ENCODE results near the gene PAPOLB. TPM values are rescaled to one million over a fixed set of nuclear protein-coding genes. Genes with fewer than 3 reads are reported as not detected.

PAPOLB gene
- total and polyA plus RNA-seq, 2 of the 8 experiments (the other 6 are each of a cell fraction or from before 2014, with no cell fraction given): 0.02 to 0.15 TPM

DNA sequence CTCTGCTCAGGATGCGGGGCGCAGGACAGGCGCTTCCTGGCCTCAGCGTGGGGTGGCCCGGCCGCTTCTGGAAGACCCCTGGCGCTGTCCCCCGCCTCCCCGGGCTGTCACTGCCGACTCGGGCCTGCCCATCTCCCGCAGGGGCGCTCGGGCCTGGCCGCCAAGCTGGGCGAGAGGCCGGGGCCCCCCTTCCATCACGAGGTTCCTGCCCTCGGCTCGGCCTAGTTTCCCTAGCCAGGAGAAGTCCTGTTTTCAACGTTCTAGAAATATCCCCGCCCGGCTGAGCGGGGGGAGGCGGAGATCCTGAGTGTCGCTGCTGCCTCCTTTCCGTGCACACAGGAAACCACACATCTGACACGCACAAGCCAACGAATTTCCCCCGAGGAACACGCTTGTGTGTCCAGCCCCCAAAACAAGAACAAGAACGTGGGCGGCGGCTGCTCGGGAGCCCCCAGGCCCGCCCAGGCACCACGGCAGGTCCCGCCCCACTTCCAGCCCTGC is 52.7 kb downstream of the PAPOLB start:
- Histone ChIP-seq H4K91ac (replicated peaks; ENCODE audit: insufficient read length, low read length) (no peak overlapping the region), H3K4me2 (ENCODE audit: insufficient read depth in 1 of 2, low read depth in 2 of 2, low read length in 2 of 2) (no peak overlapping the region), H3K9ac (replicated peaks in 1 of 4; ENCODE audit: extremely low read depth in 1 of 4, low read depth in 3 of 4, low read length in 3 of 4) (no peak overlapping the region), H3K4me3 (ENCODE audit: extremely low read depth in 1 of 4, insufficient read depth in 2 of 4, low read depth in 3 of 4, low read length in 4 of 4) (no peak overlapping the region), H3K36me3 (ENCODE audit: control insufficient read depth in 2 of 4, insufficient read depth in 4 of 4, low read length in 3 of 4) (no peaks in the 10 kb centered on the region), H3K56ac (replicated peaks; ENCODE audit: insufficient read length, low read depth, low read length) (no peak overlapping the region), H3K27me3 (replicated peaks in 1 of 4; ENCODE audit: control insufficient read depth in 3 of 4, extremely low read depth in 1 of 4, insufficient read depth in 3 of 4, low read length in 3 of 4) (no peaks in the 10 kb centered on the region), H3K23me2 (ENCODE audit: low read depth, low read length) (no peaks in the 10 kb centered on the region), H2BK12ac (ENCODE audit: low read depth, low read length) (no peak overlapping the region), H2AFZ (ENCODE audit: low read length) (no peak overlapping the region), H4K5ac (ENCODE audit: insufficient read length, low read depth, low read length) (no peak overlapping the region), H3K23ac (ENCODE audit: insufficient read length) (no peak overlapping the region), H3K27ac (ENCODE audit: low read depth, low read length) (no peak overlapping the region), H2BK5ac (ENCODE audit: low read depth, low read length) (no peak overlapping the region), H3K79me1 (ENCODE audit: low read depth, low read length) (no peaks in the 10 kb centered on the region), H4K8ac (ENCODE audit: extremely low read depth, insufficient read depth, low read length) (no peak overlapping the region; the same call in 1 of the 2 replicates), H2BK120ac (replicated peaks; ENCODE audit: low read depth, low read length) (no peak overlapping the region), H3K14ac (ENCODE audit: insufficient read length) (no peak overlapping the region), H3K4ac (replicated peaks; ENCODE audit: insufficient read length, low read depth, low read length) (no peak overlapping the region), H2BK20ac (ENCODE audit: low read length) (no peak overlapping the region), H3K18ac (ENCODE audit: extremely low read depth, low read length) (no peak overlapping the region), H2BK15ac (ENCODE audit: low read length) (no peak overlapping the region), H2AK5ac (ENCODE audit: low read depth, low read length) (no peak overlapping the region), H4K20me1 (replicated peaks in 1 of 2; ENCODE audit: control insufficient read depth in 1 of 2, insufficient read depth in 2 of 2, low read length in 2 of 2) (no peaks in the 10 kb centered on the region), H3K9me3 (ENCODE audit: insufficient read depth in 2 of 2, low read depth in 1 of 2, low read length in 1 of 2) (no peaks in the 10 kb centered on the region), H3K4me1 (replicated peaks in 1 of 4; ENCODE audit: control insufficient read depth in 3 of 4, insufficient read depth in 4 of 4, low read length in 3 of 4) (peaks cover 0 to 3% (median under 1%) of the 10 kb centered on the region in 4 experiments; a peak in 1 of 7 replicates), H3K79me2 (ENCODE audit: control insufficient read depth in 1 of 2, insufficient read depth in 2 of 2, low read length in 2 of 2) (no peaks in the 10 kb centered on the region)
- 93% methylated on average over 24 of the region's 38 CpGs; no CpG with 5 or more reads in 1 of the 2 experiments for WGBS, 2 experiments (ENCODE audit: extremely low coverage in 1 of 2, insufficient coverage in 1 of 2, insufficient read length in 1 of 2, insufficient replicate concordance in 2 of 2, low coverage in 1 of 2, low lambda C conversion rate in 2 of 2, missing lambda C conversion rate in 1 of 2)
- CTCF ChIA-PET (ENCODE audit: partially characterized antibody): interaction anchor here (0.7 to 2.2 kb wide), 2 partner anchors 17 to 276 kb away, joined by 3 to 7 read pairs; no protein-coding TSS in a partner anchor
- DNase-seq (ENCODE audit: low read depth in 1 of 2, low spot score in 2 of 2) (no peak), FAIRE-seq (no peak)
- POLR2A ChIA-PET (ENCODE audit: partially characterized antibody): interaction anchor here (1.2 kb wide), 1 partner anchor 10 kb away, joined by 3 read pairs; no protein-coding TSS in a partner anchor
- TF ChIP-seq NANOG (IDR thresholded peaks at IDR 0.05; ENCODE audit: insufficient read depth, low read depth, low read length, poor library complexity, severe bottlenecking) (no peak), SP2 (IDR thresholded peaks at IDR 0.05; ENCODE audit: low read length) (no peak), BRCA1 (IDR thresholded peaks at IDR 0.05; ENCODE audit: low read depth, low read length) (no peak), SRF (IDR thresholded peaks at IDR 0.05; ENCODE audit: low read depth, low read length) (no peak), CHD2 (IDR thresholded peaks at IDR 0.05; ENCODE audit: low read length) (no peak), JUND (IDR thresholded peaks at IDR 0.05; ENCODE audit: low read length) (no peak), POLR2AphosphoS5 (IDR thresholded peaks at IDR 0.05; ENCODE audit: low read depth, low read length) (no peak), ZNF274 (IDR thresholded peaks at IDR 0.05; ENCODE audit: borderline replicate concordance, extremely low read depth, low read length) (no peak), GTF2F1 (IDR thresholded peaks at IDR 0.05; ENCODE audit: borderline replicate concordance, low read depth, low read length) (no peak), SP4 (IDR thresholded peaks at IDR 0.05; ENCODE audit: low read length) (no peak), RNF2 (IDR thresholded peaks at IDR 0.05; ENCODE audit: borderline replicate concordance, low read depth, low read length, missing control alignments, poor library complexity, severe bottlenecking) (no peak), POU5F1 (IDR thresholded peaks at IDR 0.05; ENCODE audit: low read depth, low read length) (no peak), KDM4A (IDR thresholded peaks at IDR 0.05; ENCODE audit: low read depth, low read length, severe bottlenecking) (no peak)
- TF ChIP-seq, protein P1, sequence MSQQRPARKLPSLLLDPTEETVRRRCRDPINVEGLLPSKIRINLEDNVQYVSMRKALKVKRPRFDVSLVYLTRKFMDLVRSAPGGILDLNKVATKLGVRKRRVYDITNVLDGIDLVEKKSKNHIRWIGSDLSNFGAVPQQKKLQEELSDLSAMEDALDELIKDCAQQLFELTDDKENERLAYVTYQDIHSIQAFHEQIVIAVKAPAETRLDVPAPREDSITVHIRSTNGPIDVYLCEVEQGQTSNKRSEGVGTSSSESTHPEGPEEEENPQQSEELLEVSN (IDR thresholded peaks at IDR 0.05): no peak

Measured in H1 (cell line).